GM13976 (cell line): ENCODE data around the gene CLEC16A.

Experiments used
- DNase-seq: peaks from one replicate; pipeline ENCODE4 v3.0.0; 2012; ENCODE audit warnings: low spot score
- in situ Hi-C: fragments of 300-500 bp; cut with MboI; formaldehyde crosslinking; loops from one replicate; pipeline ENCODE4 v1.12.0; 2022; ENCODE audit warnings: low sequenced_read_pairs, mixed read lengths, inconsistent platforms; ENCODE audit not compliant: unreplicated experiment
- TF ChIP-seq, protein P1 (sequence below): IDR thresholded peaks from 2 replicates; pipeline ENCODE4 v1.5.1; 2012; ENCODE audit warnings: borderline replicate concordance, mild to moderate bottlenecking; ENCODE audit not compliant: insufficient read depth; ENCODE audit errors: extremely low read depth, missing control alignments, control extremely low read depth

CLEC16A gene

DNA sequence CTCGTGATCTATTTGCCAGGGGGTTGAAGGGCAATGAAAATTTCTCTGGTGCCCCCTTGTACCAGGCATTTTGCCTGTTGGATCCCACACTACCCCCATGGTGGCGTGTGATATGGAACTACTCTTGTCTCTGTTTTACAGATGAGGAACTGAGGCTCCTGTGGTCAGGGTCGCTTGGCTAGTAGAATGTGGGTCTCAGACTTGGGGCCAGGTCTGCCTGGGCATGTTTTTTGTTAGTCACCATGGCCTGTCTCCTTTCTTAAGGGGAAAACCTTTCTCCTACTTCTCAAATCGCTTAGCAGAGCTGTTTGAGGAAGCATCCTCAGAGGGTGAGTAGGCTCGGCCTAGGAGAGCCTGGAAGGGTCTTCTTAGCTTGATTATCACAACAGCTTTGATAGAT lies 51.2 kb downstream of the CLEC16A start:
- DNase-seq = no peak
- TF ChIP-seq, protein P1, sequence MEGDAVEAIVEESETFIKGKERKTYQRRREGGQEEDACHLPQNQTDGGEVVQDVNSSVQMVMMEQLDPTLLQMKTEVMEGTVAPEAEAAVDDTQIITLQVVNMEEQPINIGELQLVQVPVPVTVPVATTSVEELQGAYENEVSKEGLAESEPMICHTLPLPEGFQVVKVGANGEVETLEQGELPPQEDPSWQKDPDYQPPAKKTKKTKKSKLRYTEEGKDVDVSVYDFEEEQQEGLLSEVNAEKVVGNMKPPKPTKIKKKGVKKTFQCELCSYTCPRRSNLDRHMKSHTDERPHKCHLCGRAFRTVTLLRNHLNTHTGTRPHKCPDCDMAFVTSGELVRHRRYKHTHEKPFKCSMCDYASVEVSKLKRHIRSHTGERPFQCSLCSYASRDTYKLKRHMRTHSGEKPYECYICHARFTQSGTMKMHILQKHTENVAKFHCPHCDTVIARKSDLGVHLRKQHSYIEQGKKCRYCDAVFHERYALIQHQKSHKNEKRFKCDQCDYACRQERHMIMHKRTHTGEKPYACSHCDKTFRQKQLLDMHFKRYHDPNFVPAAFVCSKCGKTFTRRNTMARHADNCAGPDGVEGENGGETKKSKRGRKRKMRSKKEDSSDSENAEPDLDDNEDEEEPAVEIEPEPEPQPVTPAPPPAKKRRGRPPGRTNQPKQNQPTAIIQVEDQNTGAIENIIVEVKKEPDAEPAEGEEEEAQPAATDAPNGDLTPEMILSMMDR = no peak
- in situ Hi-C loops = no loop called here

DNA sequence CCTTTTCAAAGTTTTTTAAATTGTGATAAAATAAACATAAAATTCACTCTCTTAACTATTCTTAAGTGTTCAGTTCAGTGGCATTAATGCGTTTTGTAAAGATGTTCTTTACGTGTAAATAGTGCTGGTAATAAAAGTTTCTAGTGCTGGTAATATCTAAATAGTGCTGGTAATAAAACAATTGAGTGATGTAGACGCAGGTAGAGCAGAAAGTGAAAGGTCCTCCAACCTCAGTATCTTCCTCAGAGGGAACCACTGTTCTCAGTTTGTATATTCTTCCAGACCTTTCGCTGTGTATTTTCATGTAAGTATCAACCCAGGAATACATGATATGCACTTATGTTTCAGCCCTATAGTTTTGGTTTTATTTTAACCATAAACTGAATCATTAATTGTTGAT lies 53.1 kb downstream of the CLEC16A start:
- no peak for DNase-seq
- in situ Hi-C loops = no loop called here
- TF ChIP-seq, protein P1 = no peak

DNA sequence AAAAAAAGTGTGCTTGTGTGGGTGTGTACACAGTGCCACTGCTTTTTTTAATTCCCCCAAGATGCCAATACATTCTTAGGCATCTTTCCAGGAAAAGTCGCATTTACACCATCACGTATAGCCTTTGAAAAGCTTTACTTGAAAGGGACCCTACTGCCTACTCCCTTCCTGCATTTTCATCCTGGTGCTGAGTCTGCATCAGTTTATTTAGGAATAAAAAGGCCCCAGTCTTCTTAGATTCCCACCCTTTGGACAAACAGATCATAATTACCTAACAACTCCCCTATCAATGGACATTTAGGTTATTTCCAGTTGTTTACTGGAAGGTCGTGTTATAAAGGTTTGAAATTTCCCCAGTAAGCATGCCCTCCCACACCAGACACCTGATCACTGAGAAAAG lies 54.9 kb downstream of the CLEC16A start:
- in situ Hi-C loops = no loop called here
- no peak for DNase-seq
- TF ChIP-seq, protein P1 = no peak

DNA sequence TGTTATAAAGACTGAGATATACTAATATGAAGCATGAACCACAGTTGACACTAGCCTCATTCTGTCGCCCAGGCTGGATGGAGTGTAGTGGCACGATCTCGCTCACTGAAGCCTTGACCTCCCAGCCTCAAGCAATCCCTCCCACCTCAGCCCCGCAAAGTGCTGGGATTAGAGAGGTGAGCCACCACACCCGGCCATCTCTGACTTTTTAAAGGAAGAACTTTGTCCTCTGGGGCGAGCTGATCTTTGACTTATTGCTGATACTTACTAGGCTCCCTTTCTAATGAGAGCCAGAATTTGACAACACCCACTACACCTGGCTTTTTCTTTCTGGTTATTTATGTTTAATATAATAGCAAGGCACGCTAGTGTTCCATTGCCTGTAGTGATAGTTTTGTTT lies 57.2 kb downstream of the CLEC16A start:
- TF ChIP-seq, protein P1 = no peak
- DNase-seq = no peak
- in situ Hi-C loops = no loop called here

DNA sequence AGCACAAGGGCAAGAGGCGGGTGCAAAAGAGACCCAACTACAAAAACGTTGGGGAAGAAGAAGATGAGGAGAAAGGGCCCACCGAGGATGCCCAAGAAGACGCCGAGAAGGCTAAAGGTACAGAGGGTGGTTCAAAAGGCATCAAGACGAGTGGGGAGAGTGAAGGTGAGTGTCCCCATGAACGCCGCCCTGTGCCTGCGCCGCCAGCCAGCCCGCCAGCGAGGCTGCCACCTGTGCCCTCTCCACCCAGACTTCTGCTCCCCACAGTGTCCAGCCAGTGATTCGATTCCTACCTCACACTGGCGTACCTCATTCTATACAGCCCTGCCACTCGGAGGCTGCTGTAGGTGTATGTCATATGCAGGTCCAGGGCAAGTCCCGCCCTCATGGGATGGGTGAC lies 58.8 kb downstream of the CLEC16A start:
- TF ChIP-seq, protein P1 = no peak
- no peak for DNase-seq
- in situ Hi-C loops = no loop called here

DNA sequence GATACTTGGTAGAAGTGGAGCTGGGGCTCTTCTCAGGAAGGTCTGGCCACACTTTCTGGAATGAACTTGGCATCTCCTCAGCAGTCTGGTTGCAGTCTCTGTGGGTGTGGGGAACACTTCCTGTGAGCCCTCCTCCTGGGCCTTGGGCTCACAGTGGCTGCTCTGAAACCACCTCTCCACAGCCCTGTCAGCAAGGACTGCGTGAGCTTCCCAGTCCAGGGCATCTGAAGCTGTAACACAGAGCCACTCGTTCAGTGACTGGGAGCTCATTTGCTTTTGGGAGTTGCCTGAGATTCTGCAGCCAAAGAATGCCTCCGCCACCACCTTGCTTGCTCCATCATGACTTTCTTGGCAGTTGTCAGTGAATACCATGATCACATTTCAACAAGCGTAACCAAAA lies 60.0 kb downstream of the CLEC16A start:
- TF ChIP-seq, protein P1 = no peak
- in situ Hi-C loops = no loop called here
- no peak for DNase-seq

DNA sequence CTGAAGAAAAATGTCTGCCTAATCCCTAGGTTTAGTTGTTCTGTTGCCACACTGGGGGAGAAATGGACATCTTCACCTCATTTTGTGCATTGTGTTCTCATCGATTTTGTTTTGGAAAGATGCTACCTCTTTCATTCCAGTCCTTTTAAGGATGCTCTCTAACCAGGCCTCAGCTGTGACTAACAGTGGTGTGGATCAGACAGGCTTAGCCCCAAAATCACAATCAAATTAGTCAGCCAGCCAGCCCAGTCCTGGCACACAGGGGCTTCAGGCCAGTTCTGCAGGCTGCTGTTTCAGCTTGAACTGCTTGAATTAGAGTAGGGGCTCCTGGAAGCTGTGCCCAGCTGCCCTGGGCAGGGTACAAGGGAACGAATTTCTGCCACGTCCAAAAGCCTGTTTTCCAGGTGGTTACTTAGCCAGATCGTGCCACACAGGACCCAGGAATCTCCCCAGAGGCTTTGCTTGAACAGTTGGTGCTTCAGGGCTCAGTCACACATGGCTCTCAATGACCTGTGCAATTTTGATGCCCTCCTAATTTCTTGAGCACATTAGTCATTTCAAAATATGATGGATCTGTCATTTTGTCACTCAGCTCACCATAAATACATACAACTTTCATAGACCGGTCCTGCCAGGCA lies 60.7 kb downstream of the CLEC16A start:
- DNase-seq = no peak
- in situ Hi-C loops = no loop called here
- TF ChIP-seq, protein P1 = no peak
